MM.1S (cell line): ENCODE data around the gene HP.
"Not testable (repeated sequence)": the region's sequence is repeated elsewhere in the genome, so short reads cannot be mapped to it uniquely, and the experiment has no call there.

ENCODE experiments used
- DNase-seq: peaks from one replicate; pipeline ENCODE4 v3.0.0-alpha.2; 2015
- H2AFZ ChIP-seq: fragments of 300-600 bp; sonication (generic); 2 replicates; pipeline ENCODE4 v1.6.0; 2016; ENCODE audit warnings: antibody characterized with exemption, low read length
- H3F3A ChIP-seq: fragments of 300-600 bp; sonication (generic); 2 replicates; pipeline ENCODE4 v1.6.1; 2016; ENCODE audit warnings: mild to moderate bottlenecking, antibody characterized with exemption, low read length, moderate library complexity, mixed read lengths; ENCODE audit not compliant: insufficient read depth
- H3K27ac ChIP-seq: fragments of 300-600 bp; sonication (generic); 2 replicates; pipeline ENCODE4 v1.5.1; 2016; ENCODE audit warnings: mild to moderate bottlenecking, low read length
- H3K27me3 ChIP-seq: fragments of 300-600 bp; sonication (generic); replicated peaks from 2 replicates; pipeline ENCODE4 v1.6.0; 2016; ENCODE audit warnings: low read length; ENCODE audit not compliant: insufficient read depth
- H3K36me3 ChIP-seq: fragments of 300-600 bp; sonication (generic); replicated peaks from 2 replicates; pipeline ENCODE4 v1.6.1; 2016; ENCODE audit warnings: mild to moderate bottlenecking, low read length, mixed read lengths; ENCODE audit not compliant: insufficient read depth
- H3K4me1 ChIP-seq: fragments of 300-600 bp; sonication (generic); 2 replicates; pipeline ENCODE4 v1.6.1; 2016; ENCODE audit warnings: low read length, mixed read lengths
- H3K4me2 ChIP-seq: fragments of 300-600 bp; sonication (generic); 2 replicates; pipeline ENCODE4 v1.6.0; 2016; ENCODE audit warnings: low read depth, low read length
- H3K4me3 ChIP-seq: fragments of 300-600 bp; sonication (generic); 2 replicates; pipeline ENCODE4 v1.5.1; 2016; ENCODE audit warnings: low read length, mixed read lengths
- H3K79me2 ChIP-seq: fragments of 300-600 bp; sonication (generic); 2 replicates; pipeline ENCODE4 v1.6.1; 2016; ENCODE audit warnings: mixed run types, low read length, mixed read lengths
- H3K9ac ChIP-seq: fragments of 300-600 bp; sonication (generic); 2 replicates; pipeline ENCODE4 v1.6.1; 2016; ENCODE audit warnings: low read length, mixed read lengths
- H3K9me2 ChIP-seq: fragments of 300-600 bp; sonication (generic); replicated peaks from 2 replicates; pipeline ENCODE4 v1.6.1; 2016; ENCODE audit warnings: mild to moderate bottlenecking, low read length, mixed read lengths; ENCODE audit not compliant: insufficient read depth
- H3K9me3 ChIP-seq: fragments of 300-600 bp; sonication (generic); replicated peaks from 2 replicates; pipeline ENCODE4 v1.6.1; 2016; ENCODE audit warnings: mild to moderate bottlenecking, low read length, mixed read lengths; ENCODE audit not compliant: insufficient read depth
- H4K20me1 ChIP-seq: fragments of 300-600 bp; sonication (generic); 2 replicates; pipeline ENCODE4 v1.6.1; 2016; ENCODE audit warnings: mild to moderate bottlenecking, low read length, moderate library complexity, mixed read lengths; ENCODE audit not compliant: insufficient read depth
- CTCF ChIP-seq: fragments of 300-600 bp; sonication (generic); IDR thresholded peaks from 2 replicates; pipeline ENCODE4 v1.5.1; 2016; ENCODE audit warnings: antibody characterized with exemption, low read length, mixed read lengths
- EZH2 ChIP-seq: fragments of 300-600 bp; sonication (generic); optimal IDR thresholded peaks from 2 replicates; pipeline ENCODE3; 2017; ENCODE audit warnings: low read depth, mild to moderate bottlenecking, antibody characterized with exemption, low read length, mixed read lengths
- EZH2phosphoT487 ChIP-seq: fragments of 300-600 bp; sonication (generic); IDR thresholded peaks from 2 replicates; pipeline ENCODE4 v1.6.1; 2018; ENCODE audit warnings: antibody characterized with exemption, low read length

Gene HP

GRCh38 chr16:72054254-72054847 is at the start of gene HP:
Gene HP (plus strand): TSS chr16:72054505. CDS start chr16:72054653, 148 bp downstream.
- not testable (repeated sequence) for H3K9me2 ChIP-seq, H2AFZ ChIP-seq, DNase-seq, H3F3A ChIP-seq, H3K36me3 ChIP-seq, H3K27me3 ChIP-seq, H3K27ac ChIP-seq, H3K9ac ChIP-seq, H3K79me2 ChIP-seq, H3K4me2 ChIP-seq, H3K4me1 ChIP-seq, H3K4me3 ChIP-seq, H3K9me3 ChIP-seq, H4K20me1 ChIP-seq

- peak overlapping the region; percentile 39; the same call in 1 of the 2 replicates for H2AFZ ChIP-seq
- H3K4me1 ChIP-seq, H3K9ac ChIP-seq: not testable (repeated sequence)
Measured at GRCh38 chr16:72008065-72008423, 46.3 kb upstream of the HP start.

GRCh38 chr16:72008424-72009216 is 45.7 kb upstream of the HP start, which contains the start of gene DHODH:
Gene DHODH (plus strand): TSS chr16:72008744. CDS start chr16:72008765, 21 bp downstream.
- Histone ChIP-seq H3K9me3 (no peaks in the 10 kb centered on the region), H3K27ac (peak within 1 kb of the TSS; percentile 21; the same call in 1 of the 2 replicates), H3F3A (peaks cover 2% of the 10 kb centered on the region; the same call in 1 of the 2 replicates), H3K79me2 (peaks cover 20% of the 10 kb centered on the region), H3K27me3 (no peaks in the 10 kb centered on the region), H3K4me2 (peak within 1 kb of the TSS; percentile 72), H3K4me3 (peak within 1 kb of the TSS; percentile 85), H3K9ac (peak within 1 kb of the TSS; percentile 72), H4K20me1 (no peaks in the 10 kb centered on the region), H3K9me2 (no peaks in the 10 kb centered on the region), H3K4me1 (no peaks in the 10 kb centered on the region; the same call in 1 of the 2 replicates), H3K36me3 (no peaks in the 10 kb centered on the region), H2AFZ (peak within 1 kb of the TSS; percentile 79)
- TF ChIP-seq EZH2 (no peak), EZH2phosphoT487 (no peak), CTCF (no peak)
- peak; percentile 98 for DNase-seq

More at GRCh38 chr16:72008065-72008423, 46.3 kb upstream of the HP start:
- not testable (repeated sequence) for H3F3A ChIP-seq, H4K20me1 ChIP-seq, H3K9me3 ChIP-seq, H3K36me3 ChIP-seq, H3K27ac ChIP-seq, DNase-seq, H3K27me3 ChIP-seq, H3K9me2 ChIP-seq
- peak overlapping the region; percentile 38; the same call in 1 of the 2 replicates for H3K4me2 ChIP-seq
- H3K79me2 ChIP-seq = peaks cover 20% of the 10 kb centered on the region
- H3K4me3 ChIP-seq = 0 out of 2 replicates have a peak overlapping the region, but pooled peaks have one; percentile 27

GRCh38 chr16:72009779-72010178 is 44.5 kb upstream of the HP start:
- H3K4me1 ChIP-seq = no peaks in the 10 kb centered on the region; the same call in 1 of the 2 replicates
- no peaks in the 10 kb centered on the region for H4K20me1 ChIP-seq
- no peak for TF ChIP-seq EZH2
- no peak for TF ChIP-seq CTCF
- no peak for TF ChIP-seq EZH2phosphoT487
- peaks cover 2% of the 10 kb centered on the region; the same call in 1 of the 2 replicates for H3F3A ChIP-seq
- no peak for DNase-seq
- peaks cover 20% of the 10 kb centered on the region for H3K79me2 ChIP-seq
- no peaks in the 10 kb centered on the region for H3K9me3 ChIP-seq
- no peaks in the 10 kb centered on the region for H3K36me3 ChIP-seq
- H3K9ac ChIP-seq = no peak overlapping the region
- H3K27me3 ChIP-seq = no peaks in the 10 kb centered on the region
- no peak overlapping the region for H2AFZ ChIP-seq
- no peaks in the 10 kb centered on the region for H3K9me2 ChIP-seq
- no peak overlapping the region for H3K4me3 ChIP-seq
- H3K27ac ChIP-seq = no peak overlapping the region
- no peak overlapping the region for H3K4me2 ChIP-seq
